ENCODE data around the gene CATSPER4.
A peak's percentile ranks its signal among the peaks of the same experiment; 100 is the strongest.

DNA sequence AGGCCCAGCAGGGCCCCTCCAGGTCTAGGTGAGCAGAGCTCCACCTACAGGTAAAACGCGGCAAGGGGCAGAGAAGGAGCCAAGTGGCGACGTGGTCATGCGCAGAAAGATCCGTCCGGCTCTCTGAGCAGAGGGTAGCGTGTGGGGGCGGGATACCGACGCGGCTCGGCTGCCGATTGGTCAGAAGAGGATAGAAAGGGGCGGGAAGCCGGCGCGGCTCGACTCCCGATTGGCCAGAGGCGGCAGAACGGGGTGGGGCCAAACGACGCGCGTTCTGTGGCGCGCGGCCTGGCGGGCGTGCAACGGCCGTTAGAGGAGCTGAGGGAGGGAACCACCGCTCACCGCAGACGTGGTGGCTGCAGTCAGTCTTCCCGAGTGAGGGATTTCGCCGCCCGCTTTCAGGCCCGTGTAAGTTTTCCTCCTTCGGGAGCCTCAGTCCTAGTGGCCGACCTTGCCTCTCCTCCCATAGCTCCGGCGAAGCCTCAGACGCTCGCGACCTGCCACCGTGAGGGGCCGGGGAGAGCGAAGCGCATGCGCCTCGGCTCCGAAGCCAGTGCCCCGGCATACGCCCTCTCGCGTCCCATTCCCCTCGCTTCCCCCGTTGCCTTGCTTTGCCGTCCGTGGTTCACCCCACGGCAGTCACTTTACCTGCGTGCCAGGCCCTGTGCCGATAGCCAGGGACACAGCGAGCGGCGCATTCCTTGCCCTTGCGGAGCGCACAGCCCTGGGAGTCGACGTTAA is 43.7 kb downstream of the CATSPER4 start, which contains the start of gene CEP85:
- TF ChIP-seq EP300 (IDR thresholded peaks at IDR 0.05; ENCODE audit: borderline replicate concordance) (no peak; the same call in 1 of the 2 replicates), EGR1 (IDR thresholded peaks at IDR 0.05) (0 out of 2 replicates have a peak, but pooled peaks have one; percentile 32), YY1 (IDR thresholded peaks at IDR 0.05; ENCODE audit: low read depth) (no peak), RAD21 (IDR thresholded peaks at IDR 0.05; ENCODE audit: low read depth) (peak; percentile 86), ZBTB7A (IDR thresholded peaks at IDR 0.05; ENCODE audit: low read depth) (no peak; the same call in 1 of the 2 replicates), TCF12 (IDR thresholded peaks at IDR 0.05; ENCODE audit: low read depth) (no peak; the same call in 1 of the 2 replicates), TEAD4 (IDR thresholded peaks at IDR 0.05) (peak; percentile 44; the same call in 1 of the 2 replicates), FOXM1 (IDR thresholded peaks at IDR 0.05; ENCODE audit: borderline replicate concordance, low read depth) (no peak), CEBPB (IDR thresholded peaks at IDR 0.05) (no peak), NFIC (IDR thresholded peaks at IDR 0.05) (0 out of 2 replicates have a peak, but pooled peaks have one; percentile 24)
- TF ChIP-seq, protein P1, sequence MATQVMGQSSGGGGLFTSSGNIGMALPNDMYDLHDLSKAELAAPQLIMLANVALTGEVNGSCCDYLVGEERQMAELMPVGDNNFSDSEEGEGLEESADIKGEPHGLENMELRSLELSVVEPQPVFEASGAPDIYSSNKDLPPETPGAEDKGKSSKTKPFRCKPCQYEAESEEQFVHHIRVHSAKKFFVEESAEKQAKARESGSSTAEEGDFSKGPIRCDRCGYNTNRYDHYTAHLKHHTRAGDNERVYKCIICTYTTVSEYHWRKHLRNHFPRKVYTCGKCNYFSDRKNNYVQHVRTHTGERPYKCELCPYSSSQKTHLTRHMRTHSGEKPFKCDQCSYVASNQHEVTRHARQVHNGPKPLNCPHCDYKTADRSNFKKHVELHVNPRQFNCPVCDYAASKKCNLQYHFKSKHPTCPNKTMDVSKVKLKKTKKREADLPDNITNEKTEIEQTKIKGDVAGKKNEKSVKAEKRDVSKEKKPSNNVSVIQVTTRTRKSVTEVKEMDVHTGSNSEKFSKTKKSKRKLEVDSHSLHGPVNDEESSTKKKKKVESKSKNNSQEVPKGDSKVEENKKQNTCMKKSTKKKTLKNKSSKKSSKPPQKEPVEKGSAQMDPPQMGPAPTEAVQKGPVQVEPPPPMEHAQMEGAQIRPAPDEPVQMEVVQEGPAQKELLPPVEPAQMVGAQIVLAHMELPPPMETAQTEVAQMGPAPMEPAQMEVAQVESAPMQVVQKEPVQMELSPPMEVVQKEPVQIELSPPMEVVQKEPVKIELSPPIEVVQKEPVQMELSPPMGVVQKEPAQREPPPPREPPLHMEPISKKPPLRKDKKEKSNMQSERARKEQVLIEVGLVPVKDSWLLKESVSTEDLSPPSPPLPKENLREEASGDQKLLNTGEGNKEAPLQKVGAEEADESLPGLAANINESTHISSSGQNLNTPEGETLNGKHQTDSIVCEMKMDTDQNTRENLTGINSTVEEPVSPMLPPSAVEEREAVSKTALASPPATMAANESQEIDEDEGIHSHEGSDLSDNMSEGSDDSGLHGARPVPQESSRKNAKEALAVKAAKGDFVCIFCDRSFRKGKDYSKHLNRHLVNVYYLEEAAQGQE (IDR thresholded peaks at IDR 0.05; ENCODE audit: low read depth) = no peak
- TF ChIP-seq, protein P2, sequence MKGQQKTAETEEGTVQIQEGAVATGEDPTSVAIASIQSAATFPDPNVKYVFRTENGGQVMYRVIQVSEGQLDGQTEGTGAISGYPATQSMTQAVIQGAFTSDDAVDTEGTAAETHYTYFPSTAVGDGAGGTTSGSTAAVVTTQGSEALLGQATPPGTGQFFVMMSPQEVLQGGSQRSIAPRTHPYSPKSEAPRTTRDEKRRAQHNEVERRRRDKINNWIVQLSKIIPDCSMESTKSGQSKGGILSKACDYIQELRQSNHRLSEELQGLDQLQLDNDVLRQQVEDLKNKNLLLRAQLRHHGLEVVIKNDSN (IDR thresholded peaks at IDR 0.05) = no peak
- TF ChIP-seq, protein P3, sequence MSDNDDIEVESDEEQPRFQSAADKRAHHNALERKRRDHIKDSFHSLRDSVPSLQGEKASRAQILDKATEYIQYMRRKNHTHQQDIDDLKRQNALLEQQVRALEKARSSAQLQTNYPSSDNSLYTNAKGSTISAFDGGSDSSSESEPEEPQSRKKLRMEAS (IDR thresholded peaks at IDR 0.05) = peak; percentile 89
